RWPE1 (cell line): Measurements from ENCODE around the gene MAP4K5.
"Not testable (repeated sequence)": the region's sequence is repeated elsewhere in the genome, so short reads cannot be mapped to it uniquely, and the experiment has no call there.

Experiments used
- CTCF ChIA-PET: fragments of 350-600 bp; sonication (Branson Sonifier 250); formaldehyde crosslinking; extraction: SDS; loops from one replicate; lab custom pipeline; 2021; lab: Yijun Ruan, JAX
- POLR2A ChIA-PET: fragments of 400-600 bp; formaldehyde crosslinking; extraction: SDS; loops from one replicate; lab custom pipeline; 2020; ENCODE audit warnings: antibody characterized with exemption; ENCODE audit not compliant: low non-redundant PET; lab: Yijun Ruan, JAX
- DNase-seq: peaks from one replicate; pipeline ENCODE4 v3.0.0; 2012; ENCODE audit warnings: low spot score
- H3K27ac ChIP-seq: fragments of 450-650 bp; 2 replicates; pipeline ENCODE4 v1.5.1; 2017
- CTCF ChIP-seq: fragments of 450-650 bp; conservative IDR thresholded peaks from 2 replicates; pipeline ENCODE4 v1.5.1; 2017; ENCODE audit warnings: low read depth, mild to moderate bottlenecking

MAP4K5 gene

DNA sequence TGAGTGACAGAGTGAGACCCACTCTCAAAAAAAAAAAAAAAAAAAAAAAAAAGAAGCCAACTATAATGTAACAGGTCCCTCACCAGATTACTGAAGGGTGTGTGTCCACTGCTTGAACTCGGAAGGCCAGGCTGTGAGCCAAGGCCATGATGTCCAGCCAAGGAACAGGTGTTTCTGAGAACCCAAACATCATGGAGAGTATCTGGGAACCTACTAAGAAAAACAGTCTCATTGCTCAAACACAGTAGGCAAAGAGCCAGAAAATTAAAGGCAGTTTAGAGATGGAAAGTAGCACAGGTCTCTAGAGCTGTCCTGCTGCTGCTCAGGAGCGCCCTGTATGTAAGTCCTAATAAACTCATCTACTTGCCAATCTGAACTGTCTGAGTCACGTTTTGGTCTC lies 12.5 kb upstream of the MAP4K5 start:
- CTCF ChIA-PET, result interaction anchor here (0.6 kb wide), 1 partner anchor 282 kb away, joined by 4 read pairs; no protein-coding TSS in a partner anchor
- POLR2A ChIA-PET, result no interaction called here

DNA sequence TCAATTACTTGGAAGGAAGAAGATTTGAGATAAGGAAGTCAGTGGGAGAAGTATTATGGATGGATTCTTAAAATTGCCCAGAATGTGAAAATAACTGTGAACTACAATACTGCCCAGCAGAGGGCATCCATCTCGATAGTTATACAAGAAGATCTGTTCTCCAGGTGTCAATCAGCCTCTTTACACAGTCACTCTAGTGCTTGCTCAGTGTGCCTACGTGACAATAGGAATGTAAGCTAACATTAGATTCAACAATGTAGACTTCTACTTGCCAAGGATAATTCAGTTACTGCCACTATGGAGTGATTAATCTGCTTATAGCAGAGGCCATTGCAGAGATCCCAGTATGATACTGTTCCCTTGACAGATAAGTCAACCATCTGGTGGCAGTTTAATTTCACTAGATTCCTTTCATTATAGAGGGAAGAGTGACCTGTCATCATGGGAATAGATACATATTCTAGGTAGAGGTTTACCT lies 10.6 kb upstream of the MAP4K5 start:
- peak; percentile 50 for DNase-seq
- ChIA-PET CTCF (interaction anchor here (0.5 to 2.4 kb wide), 8 partner anchors 17 to 429 kb away, joined by 3 to 6 read pairs (median 4); partner anchors contain the start of gene ATL1), POLR2A (no interaction called here)
- H3K27ac ChIP-seq, result no peak overlapping the region
- TF ChIP-seq CTCF, result peak; percentile 63

More for the DNA sequence above, 12.5 kb upstream of the MAP4K5 start:
- DNase-seq, result no peak
- TF ChIP-seq CTCF, result no peak
- no peak overlapping the region for H3K27ac ChIP-seq

- DNase-seq, result no peak
- CTCF ChIA-PET, result interaction anchor here (0.8 kb wide), 1 partner anchor 233 kb away, joined by 3 read pairs; no protein-coding TSS in a partner anchor
- no peak overlapping the region for H3K27ac ChIP-seq
- no peak for TF ChIP-seq CTCF
- POLR2A ChIA-PET, result no interaction called here
Measured at GRCh38 chr14:50541159-50541567, 8.8 kb upstream of the MAP4K5 start.

DNA sequence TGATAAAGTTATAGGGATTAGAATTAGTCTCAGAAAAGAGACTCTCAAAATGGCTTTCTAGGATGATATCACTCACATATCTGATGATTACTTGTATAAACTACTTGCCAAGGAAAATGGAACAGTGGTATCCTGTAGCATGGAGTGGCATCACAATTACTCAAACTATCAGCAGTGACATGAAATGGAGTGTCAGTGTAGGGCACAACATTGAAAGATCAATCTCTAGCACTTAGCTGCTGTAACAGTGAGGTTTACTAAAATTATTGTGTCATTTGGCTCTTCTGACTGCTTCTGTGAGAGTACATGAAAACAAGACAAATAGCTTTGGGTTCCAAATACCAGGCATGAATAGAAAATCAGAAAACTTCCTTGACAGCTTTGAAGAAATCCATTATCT lies 6.7 kb upstream of the MAP4K5 start:
- TF ChIP-seq CTCF, result no peak
- ChIA-PET CTCF (interaction anchor here (0.6 to 1.0 kb wide), 2 partner anchors 238 to 1241 kb away, joined by 3 read pairs; no protein-coding TSS in a partner anchor), POLR2A (no interaction called here)
- H3K27ac ChIP-seq, result no peak overlapping the region
- DNase-seq, result no peak

DNA sequence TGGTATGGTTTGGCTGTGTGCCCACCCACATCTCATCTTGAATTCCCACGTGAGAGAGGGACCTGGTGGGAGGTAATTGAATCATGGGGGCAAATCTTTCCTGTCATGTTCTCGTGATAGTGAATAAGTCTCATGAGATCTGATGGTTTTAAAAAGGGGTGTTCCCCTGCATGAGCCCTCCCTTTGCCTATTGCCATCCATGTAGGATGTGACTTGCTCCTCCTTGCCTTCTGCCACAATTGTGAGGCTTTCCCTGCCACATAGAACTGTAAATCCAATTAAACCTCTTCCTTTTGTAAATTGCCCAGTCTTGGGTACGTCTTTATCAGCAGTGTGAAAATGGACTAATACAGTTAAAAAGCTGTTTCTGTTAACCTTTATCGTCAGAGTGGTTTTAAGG lies 5.7 kb upstream of the MAP4K5 start:
- H3K27ac ChIP-seq, POLR2A ChIA-PET, CTCF ChIA-PET, DNase-seq: not testable (repeated sequence)

DNA sequence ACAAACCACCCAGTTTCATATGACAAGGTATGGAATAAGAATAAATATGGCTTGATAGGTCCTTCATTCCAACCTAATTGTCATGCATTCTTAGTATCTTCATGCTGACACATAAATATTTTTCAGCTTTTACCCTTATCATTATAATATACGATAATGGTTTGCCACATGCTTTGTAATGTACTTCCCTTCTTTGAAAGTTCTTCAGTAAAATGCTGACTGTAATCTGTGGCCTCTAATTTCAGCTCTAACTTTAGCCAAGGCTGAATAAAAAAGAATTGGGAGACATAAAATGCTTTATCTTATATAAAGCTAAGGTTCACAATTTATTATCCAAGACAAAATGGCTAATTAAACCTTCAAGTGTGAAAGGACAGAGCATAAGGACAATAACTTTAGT lies 2.6 kb upstream of the MAP4K5 start:
- CTCF ChIA-PET, result no interaction called here
- no peak for TF ChIP-seq CTCF
- no peak for DNase-seq
- POLR2A ChIA-PET, result no interaction called here
- H3K27ac ChIP-seq, result no peak overlapping the region

DNA sequence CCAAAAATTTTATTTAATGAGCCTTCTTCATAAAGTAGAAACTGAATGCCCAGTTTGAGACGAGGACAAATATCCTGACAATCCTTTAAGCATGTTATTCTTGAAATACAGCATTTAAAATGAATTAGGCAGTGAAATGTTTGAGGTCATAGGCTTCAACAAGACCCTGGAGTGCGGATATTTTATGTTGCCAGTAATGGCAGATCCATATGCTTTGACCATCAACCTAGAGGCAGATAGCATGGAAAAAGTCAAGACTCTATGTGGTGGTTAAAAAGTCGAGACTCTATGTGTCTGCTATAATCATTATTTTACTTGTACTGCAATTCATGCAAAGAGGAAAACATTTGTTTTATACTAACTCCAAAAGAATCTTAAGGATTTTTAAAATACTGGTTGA lies 2.0 kb upstream of the MAP4K5 start:
- ChIA-PET POLR2A (no interaction called here), CTCF (no interaction called here)
- no peak for DNase-seq
- TF ChIP-seq CTCF, result no peak
- H3K27ac ChIP-seq, result no peak overlapping the region
